Endothelial cell (in vitro differentiated cells): Measurements from ENCODE around the gene SPOP. TPM values are rescaled to one million over a fixed set of nuclear protein-coding genes. Genes with fewer than 3 reads are reported as not detected.

ENCODE experiments used
- DNase-seq: peaks from one replicate; pipeline ENCODE4 v3.0.0; 2021; ENCODE audit warnings: low spot score
- H3K27ac Mint-ChIP-seq: one replicate; pipeline ENCODE4 v1.8.0; 2021; ENCODE audit warnings: mixed read lengths, inconsistent platforms; ENCODE audit not compliant: unreplicated experiment
- H3K27me3 Mint-ChIP-seq: one replicate; pipeline ENCODE4 v1.8.0; 2021; ENCODE audit warnings: mild to moderate bottlenecking, moderate library complexity, mixed read lengths, inconsistent platforms; ENCODE audit not compliant: unreplicated experiment
- H3K36me3 Mint-ChIP-seq: one replicate; pipeline ENCODE4 v1.8.0; 2021; ENCODE audit warnings: mild to moderate bottlenecking, low read depth, mixed read lengths, inconsistent platforms; ENCODE audit not compliant: unreplicated experiment
- H3K4me1 Mint-ChIP-seq: one replicate; pipeline ENCODE4 v1.8.0; 2021; ENCODE audit warnings: mild to moderate bottlenecking, mixed read lengths, inconsistent platforms; ENCODE audit not compliant: unreplicated experiment
- H3K4me3 Mint-ChIP-seq: one replicate; pipeline ENCODE4 v1.8.0; 2021; ENCODE audit warnings: mild to moderate bottlenecking, mixed read lengths, inconsistent platforms; ENCODE audit not compliant: unreplicated experiment
- H3K9me3 Mint-ChIP-seq: one replicate; pipeline ENCODE4 v1.8.0; 2021; ENCODE audit warnings: mixed read lengths, inconsistent platforms; ENCODE audit not compliant: unreplicated experiment
- CTCF ChIP-seq: fragments of 200-600 bp; sonication (generic); IDR thresholded peaks from one replicate; pipeline ENCODE4 v1.5.0; 2021; ENCODE audit warnings: antibody characterized with exemption; ENCODE audit not compliant: unreplicated experiment
- total RNA-seq: library from RNA; stranded (reverse); fragmentation: NEBNext Ultra II Directional; extraction: Animal tissue kit (Norgen Biotek cat#: 25700); gene quantifications from one replicate; pipeline ENCODE4 v1.2.1, GENCODE V29; 2021; ENCODE audit not compliant: unreplicated experiment

SPOP gene
- total RNA-seq, 1 donor from 2014 or later, result 55.6 TPM

GRCh38 chr17:49574945-49575678 lies 102.8 kb downstream of the SPOP start:
- Mint-ChIP-seq H3K9me3 (no peaks in the 10 kb centered on the region), H3K27me3 (peaks cover 21% of the 10 kb centered on the region), H3K4me3 (peak overlapping the region; percentile 80), H3K4me1 (peaks cover 16% of the 10 kb centered on the region), H3K36me3 (no peaks in the 10 kb centered on the region), H3K27ac (no peak overlapping the region)
- no peak for TF ChIP-seq CTCF
- no peak for DNase-seq

DNA sequence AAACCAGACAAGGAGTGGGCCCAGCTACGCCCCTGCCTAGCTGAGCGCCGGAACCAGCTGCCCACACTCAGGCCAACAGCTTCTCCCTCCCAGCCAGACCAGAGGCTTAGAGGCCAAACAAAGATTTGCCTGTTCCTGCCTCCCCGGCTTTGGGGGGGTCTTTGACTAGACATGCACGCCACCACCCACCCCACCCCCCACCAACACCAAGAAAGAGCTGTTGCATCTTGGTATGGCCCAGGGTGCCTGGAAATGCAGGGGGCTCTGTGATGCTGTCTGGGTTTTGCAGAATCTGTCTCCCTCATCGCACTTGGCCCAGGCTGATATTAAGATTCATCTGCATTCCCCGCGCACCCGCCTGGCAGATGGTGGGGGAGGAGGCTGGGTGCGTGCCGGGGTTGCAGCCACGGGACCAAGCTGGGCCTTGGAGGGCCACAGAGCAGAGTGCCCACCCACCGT lies 103.5 kb downstream of the SPOP start:
- Mint-ChIP-seq H3K27ac (no peak overlapping the region), H3K4me3 (no peak overlapping the region), H3K4me1 (peaks cover 16% of the 10 kb centered on the region), H3K9me3 (no peaks in the 10 kb centered on the region), H3K27me3 (peaks cover 19% of the 10 kb centered on the region), H3K36me3 (no peaks in the 10 kb centered on the region)
- TF ChIP-seq CTCF, result no peak
- DNase-seq, result no peak

- TF ChIP-seq CTCF, result no peak
- no peaks in the 10 kb centered on the region for H3K9me3 Mint-ChIP-seq
- H3K27me3 Mint-ChIP-seq, result peaks cover 18% of the 10 kb centered on the region
- peaks cover 16% of the 10 kb centered on the region for H3K4me1 Mint-ChIP-seq
- no peak overlapping the region for H3K4me3 Mint-ChIP-seq
- DNase-seq, result no peak
- H3K27ac Mint-ChIP-seq, result no peak overlapping the region
- H3K36me3 Mint-ChIP-seq, result no peaks in the 10 kb centered on the region
Measured at GRCh38 chr17:49573510-49574322, 104.2 kb downstream of the SPOP start.

DNA sequence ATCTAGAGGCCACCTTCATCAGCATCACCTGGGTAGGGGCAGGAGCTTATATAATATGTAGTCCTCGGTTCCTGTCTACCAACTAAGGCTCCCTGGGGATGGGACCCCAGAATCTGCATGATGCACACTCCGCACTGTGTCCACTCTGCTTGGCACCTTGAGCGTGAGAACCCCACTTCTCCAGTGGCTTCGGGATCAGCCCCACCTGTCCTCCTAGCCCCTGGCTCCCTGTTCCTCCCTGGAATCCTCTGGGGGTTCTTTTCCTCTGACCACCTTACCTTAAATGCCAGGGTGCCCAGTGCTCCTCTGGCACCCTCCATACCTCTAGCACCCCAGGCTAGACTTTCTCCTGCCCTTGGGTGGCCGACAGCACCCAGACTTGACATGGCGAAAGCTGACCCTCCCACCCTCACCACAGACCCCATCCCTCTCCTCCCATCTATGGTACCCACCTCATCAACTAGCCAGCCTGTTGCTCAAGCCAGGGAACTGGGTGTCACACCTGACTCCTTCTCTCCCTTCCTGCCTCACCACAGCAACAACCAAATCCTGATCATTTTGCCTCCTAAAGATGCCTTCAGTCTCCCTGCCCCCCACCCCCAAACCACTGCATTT lies 105.0 kb downstream of the SPOP start:
- Mint-ChIP-seq H3K4me1 (peaks cover 16% of the 10 kb centered on the region), H3K27ac (no peak overlapping the region), H3K36me3 (no peaks in the 10 kb centered on the region), H3K27me3 (peaks cover 18% of the 10 kb centered on the region), H3K4me3 (no peak overlapping the region), H3K9me3 (no peaks in the 10 kb centered on the region)
- no peak for DNase-seq
- no peak for TF ChIP-seq CTCF

- Mint-ChIP-seq H3K27ac (no peak overlapping the region), H3K27me3 (peaks cover 13% of the 10 kb centered on the region)
Measured at GRCh38 chr17:49572226-49572625, 105.7 kb downstream of the SPOP start.

More at GRCh38 chr17:49572226-49572625, 105.7 kb downstream of the SPOP start:
- no peak for TF ChIP-seq CTCF
- no peak overlapping the region for H3K4me3 Mint-ChIP-seq
- H3K4me1 Mint-ChIP-seq, result peaks cover 11% of the 10 kb centered on the region
- no peaks in the 10 kb centered on the region for H3K9me3 Mint-ChIP-seq
- DNase-seq, result no peak
- H3K36me3 Mint-ChIP-seq, result no peaks in the 10 kb centered on the region
